ENCODE results near the gene CACNG4.
"Not testable (repeated sequence)": the region's sequence is repeated elsewhere in the genome, so short reads cannot be mapped to it uniquely, and the experiment has no call there.

The CACNG4 gene

GRCh38 chr17:66964930-66965800, 658 bp downstream of the CACNG4 start:
- no peak for DNase-seq (ENCODE audit: low spot score)

GRCh38 chr17:66965801-66966262, 1.3 kb downstream of the CACNG4 start:
- DNase-seq (ENCODE audit: low spot score), result no peak

- DNase-seq (ENCODE audit: low spot score), result no peak
Observed at GRCh38 chr17:66966298-66966697, 1.8 kb downstream of the CACNG4 start.

- no peak for DNase-seq (ENCODE audit: low spot score)
Observed at GRCh38 chr17:66966704-66967418, 2.4 kb downstream of the CACNG4 start.

GRCh38 chr17:66967837-66968543, 3.5 kb downstream of the CACNG4 start:
- no peak for DNase-seq (ENCODE audit: low spot score)

GRCh38 chr17:66968916-66969315, 4.4 kb downstream of the CACNG4 start:
- DNase-seq (ENCODE audit: low spot score), result no peak

- DNase-seq (ENCODE audit: low spot score), result no peak
Observed at GRCh38 chr17:66970140-66970539, 5.6 kb downstream of the CACNG4 start.

GRCh38 chr17:66970797-66971196, 6.3 kb downstream of the CACNG4 start:
- DNase-seq (ENCODE audit: low spot score), result no peak

GRCh38 chr17:66971264-66971663, 6.8 kb downstream of the CACNG4 start:
- no peak for DNase-seq (ENCODE audit: low spot score)

GRCh38 chr17:66971730-66972441, 7.4 kb downstream of the CACNG4 start:
- no peak for DNase-seq (ENCODE audit: low spot score)

- DNase-seq (ENCODE audit: low spot score), result not testable (repeated sequence)
Observed at GRCh38 chr17:66972442-66972830, 7.9 kb downstream of the CACNG4 start.

GRCh38 chr17:66975188-66975587, 10.7 kb downstream of the CACNG4 start:
- no peak for DNase-seq (ENCODE audit: low spot score)

GRCh38 chr17:66975614-66976378, 11.3 kb downstream of the CACNG4 start:
- peak; percentile 31 for DNase-seq (ENCODE audit: low spot score)

- DNase-seq (ENCODE audit: low spot score), result no peak
Observed at GRCh38 chr17:66976379-66976663, 11.8 kb downstream of the CACNG4 start.

- no peak for DNase-seq (ENCODE audit: low spot score)
Observed at GRCh38 chr17:66976781-66977201, 12.3 kb downstream of the CACNG4 start.

GRCh38 chr17:66978514-66979061, 14.1 kb downstream of the CACNG4 start:
- DNase-seq (ENCODE audit: low spot score), result peak; percentile 50

- DNase-seq (ENCODE audit: low spot score), result no peak
Observed at GRCh38 chr17:66980896-66981295, 16.4 kb downstream of the CACNG4 start.

GRCh38 chr17:66981983-66982508, 17.5 kb downstream of the CACNG4 start:
- no peak for DNase-seq (ENCODE audit: low spot score)

GRCh38 chr17:66983414-66984021, 19.0 kb downstream of the CACNG4 start:
- no peak for DNase-seq (ENCODE audit: low spot score)

- no peak for DNase-seq (ENCODE audit: low spot score)
Observed at GRCh38 chr17:66984730-66985129, 20.2 kb downstream of the CACNG4 start.

Data from Ammon's horn (tissue), 1 donor.